T-helper 17 cell (primary cell): ENCODE results near the gene DNAJB5. TPM values are rescaled to one million over a fixed set of nuclear protein-coding genes. Genes with fewer than 3 reads are reported as not detected.
"Not testable (repeated sequence)": the region's sequence is repeated elsewhere in the genome, so short reads cannot be mapped to it uniquely, and the experiment has no call there.

Experiments used
- ATAC-seq: fragments of 150-1000 bp; cut with Tn5 transposase; 2 replicates; pipeline ENCODE4 v1.10.0; 2021; ENCODE audit warnings: mild to moderate bottlenecking, moderate library complexity
- DNase-seq, 3 donors: peaks; one replicate each; pipeline versions ENCODE4 v3.0.0 to v3.0.0-alpha.2; 2020 to 2021
- H3K9me3 ChIP-seq: one replicate; pipeline ENCODE4 v1.7.0; 2013; ENCODE audit warnings: low read length, mild to moderate bottlenecking; ENCODE audit not compliant: control insufficient read depth, poor library complexity, severe bottlenecking
- H3K27ac Mint-ChIP-seq: one replicate; pipeline ENCODE4 v1.8.0; 2022; ENCODE audit warnings: mild to moderate bottlenecking, moderate library complexity, mixed read lengths
- H3K27me3 Mint-ChIP-seq: one replicate; pipeline ENCODE4 v1.8.0; 2022; ENCODE audit warnings: mixed read lengths
- H3K36me3 Mint-ChIP-seq: one replicate; pipeline ENCODE4 v1.8.0; 2022; ENCODE audit warnings: low read depth, mixed read lengths
- H3K4me1 Mint-ChIP-seq: one replicate; pipeline ENCODE4 v1.8.0; 2022; ENCODE audit warnings: mild to moderate bottlenecking, mixed read lengths
- H3K4me3 Mint-ChIP-seq: one replicate; pipeline ENCODE4 v1.8.0; 2022; ENCODE audit warnings: mild to moderate bottlenecking, moderate library complexity, mixed read lengths
- total RNA-seq, 4 donors: library from RNA in 2 of 4; stranded (reverse) in 2 of 4; gene quantifications; one replicate each; pipeline ENCODE4 v1.2.3 and lab custom pipeline; 2022 to 2026

The DNAJB5 gene
- total RNA-seq, 2 donors from 2014 or later, result 1.4 to 1.8 TPM

GRCh38 chr9:34997379-34997781, 7.8 kb downstream of the DNAJB5 start:
- Mint-ChIP-seq H3K4me1 (peaks cover 3% of the 10 kb centered on the region), H3K27ac (no peak overlapping the region), H3K4me3 (no peak overlapping the region), H3K36me3 (peaks cover 6% of the 10 kb centered on the region), H3K27me3 (no peaks in the 10 kb centered on the region)
- no peak for ATAC-seq
- DNase-seq, result no peak
- no peaks in the 10 kb centered on the region for H3K9me3 ChIP-seq

GRCh38 chr9:34998266-34998665, 8.7 kb downstream of the DNAJB5 start:
- peaks cover 6% of the 10 kb centered on the region for H3K36me3 Mint-ChIP-seq
- peaks cover 3% of the 10 kb centered on the region for H3K4me1 Mint-ChIP-seq
- DNase-seq (no peak), ATAC-seq (no peak)
- H3K4me3 Mint-ChIP-seq, result no peak overlapping the region
- no peak overlapping the region for H3K27ac Mint-ChIP-seq
- no peaks in the 10 kb centered on the region for H3K9me3 ChIP-seq
- H3K27me3 Mint-ChIP-seq, result no peaks in the 10 kb centered on the region

- H3K36me3 Mint-ChIP-seq, result peaks cover 6% of the 10 kb centered on the region
- peaks cover 3% of the 10 kb centered on the region for H3K4me1 Mint-ChIP-seq
- H3K9me3 ChIP-seq, result no peaks in the 10 kb centered on the region
- H3K27me3 Mint-ChIP-seq, result no peaks in the 10 kb centered on the region
- H3K27ac Mint-ChIP-seq, result no peak overlapping the region
- no peak for ATAC-seq
- DNase-seq, result no peak
- H3K4me3 Mint-ChIP-seq, result no peak overlapping the region
Observed at GRCh38 chr9:34999576-34999975, 10.0 kb downstream of the DNAJB5 start.

- peaks cover 4% of the 10 kb centered on the region for H3K36me3 Mint-ChIP-seq
- peaks cover 3% of the 10 kb centered on the region for H3K4me1 Mint-ChIP-seq
- no peak for DNase-seq
- no peaks in the 10 kb centered on the region for H3K9me3 ChIP-seq
- no peaks in the 10 kb centered on the region for H3K27me3 Mint-ChIP-seq
- no peak overlapping the region for H3K27ac Mint-ChIP-seq
- H3K4me3 Mint-ChIP-seq, result no peak overlapping the region
- no peak for ATAC-seq
Observed at GRCh38 chr9:35000535-35001284, 11.2 kb downstream of the DNAJB5 start.

- Mint-ChIP-seq H3K4me1 (peaks cover 5% of the 10 kb centered on the region), H3K27ac (no peak overlapping the region), H3K36me3 (peaks cover 6% of the 10 kb centered on the region), H3K27me3 (no peaks in the 10 kb centered on the region), H3K4me3 (no peak overlapping the region)
- no peak for DNase-seq
- no peaks in the 10 kb centered on the region for H3K9me3 ChIP-seq
- no peak for ATAC-seq
Observed at GRCh38 chr9:35001285-35001677, 11.7 kb downstream of the DNAJB5 start.

GRCh38 chr9:35001803-35002502, 12.4 kb downstream of the DNAJB5 start:
- Mint-ChIP-seq H3K36me3 (peaks cover 7% of the 10 kb centered on the region), H3K4me3 (no peak overlapping the region), H3K4me1 (peaks cover 7% of the 10 kb centered on the region), H3K27me3 (no peaks in the 10 kb centered on the region), H3K27ac (no peak overlapping the region)
- ATAC-seq, result peak; percentile 44
- DNase-seq, result no peak
- no peaks in the 10 kb centered on the region for H3K9me3 ChIP-seq

- no peak for ATAC-seq
- H3K4me3 Mint-ChIP-seq, result no peak overlapping the region
- H3K4me1 Mint-ChIP-seq, result peaks cover 7% of the 10 kb centered on the region
Observed at GRCh38 chr9:35002623-35003022, 13.1 kb downstream of the DNAJB5 start.

GRCh38 chr9:35004299-35004698, 14.8 kb downstream of the DNAJB5 start:
- not testable (repeated sequence) for DNase-seq, H3K27me3 Mint-ChIP-seq, H3K4me1 Mint-ChIP-seq, ATAC-seq, H3K4me3 Mint-ChIP-seq, H3K9me3 ChIP-seq, H3K27ac Mint-ChIP-seq
- H3K36me3 Mint-ChIP-seq, result peaks cover 10% of the 10 kb centered on the region

More at GRCh38 chr9:35002623-35003022, 13.1 kb downstream of the DNAJB5 start:
- no peaks in the 10 kb centered on the region for H3K9me3 ChIP-seq
- Mint-ChIP-seq H3K27ac (no peak overlapping the region), H3K36me3 (peaks cover 8% of the 10 kb centered on the region), H3K27me3 (no peaks in the 10 kb centered on the region)
- DNase-seq, result no peak

- no peaks in the 10 kb centered on the region for H3K27me3 Mint-ChIP-seq
Observed at GRCh38 chr9:35010351-35010958, 20.9 kb downstream of the DNAJB5 start.

GRCh38 chr9:35014517-35014916, 25.0 kb downstream of the DNAJB5 start:
- ATAC-seq, result no peak
- Mint-ChIP-seq H3K4me1 (peaks cover 2% of the 10 kb centered on the region), H3K36me3 (no peaks in the 10 kb centered on the region), H3K27me3 (no peaks in the 10 kb centered on the region), H3K27ac (no peak overlapping the region), H3K4me3 (no peak overlapping the region)
- H3K9me3 ChIP-seq, result peaks cover 6% of the 10 kb centered on the region
- no peak for DNase-seq

More at GRCh38 chr9:35010351-35010958, 20.9 kb downstream of the DNAJB5 start:
- H3K4me3 Mint-ChIP-seq, result no peak overlapping the region
- no peak overlapping the region for H3K27ac Mint-ChIP-seq
- H3K9me3 ChIP-seq, result peaks cover 6% of the 10 kb centered on the region
- ATAC-seq, result no peak
- DNase-seq, result no peak
- H3K4me1 Mint-ChIP-seq, result peaks cover 7% of the 10 kb centered on the region
- H3K36me3 Mint-ChIP-seq, result peaks cover 10% of the 10 kb centered on the region

GRCh38 chr9:35023443-35023842, 33.9 kb downstream of the DNAJB5 start:
- not testable (repeated sequence) for H3K27me3 Mint-ChIP-seq, H3K9me3 ChIP-seq, H3K27ac Mint-ChIP-seq, ATAC-seq, H3K4me3 Mint-ChIP-seq, DNase-seq
- Mint-ChIP-seq H3K36me3 (peaks cover 19% of the 10 kb centered on the region), H3K4me1 (peaks cover 19% of the 10 kb centered on the region)

GRCh38 chr9:35026671-35027070, 37.1 kb downstream of the DNAJB5 start:
- H3K36me3 Mint-ChIP-seq, result peaks cover 18% of the 10 kb centered on the region
- peak overlapping the region; percentile 16 for H3K27ac Mint-ChIP-seq
- H3K4me3 Mint-ChIP-seq, result no peak overlapping the region
- H3K27me3 Mint-ChIP-seq, result no peaks in the 10 kb centered on the region
- peaks cover 19% of the 10 kb centered on the region for H3K4me1 Mint-ChIP-seq
- no peak for DNase-seq
- H3K9me3 ChIP-seq, result no peaks in the 10 kb centered on the region
- no peak for ATAC-seq

- no peak for DNase-seq
- ATAC-seq, result no peak
- Mint-ChIP-seq H3K36me3 (peaks cover 14% of the 10 kb centered on the region), H3K27me3 (no peaks in the 10 kb centered on the region), H3K4me3 (no peak overlapping the region), H3K27ac (no peak overlapping the region), H3K4me1 (peaks cover 17% of the 10 kb centered on the region)
- H3K9me3 ChIP-seq, result no peaks in the 10 kb centered on the region
Observed at GRCh38 chr9:35027374-35027773, 37.8 kb downstream of the DNAJB5 start.
